ENCODE results near the gene VN1R2.
"Not testable (repeated sequence)": the region's sequence is repeated elsewhere in the genome, so short reads cannot be mapped to it uniquely, and the experiment has no call there.

The VN1R2 gene

GRCh38 chr19:53290758-53291549, 32.9 kb downstream of the VN1R2 start:
- Mint-ChIP-seq H3K9me3 (peaks cover 20% of the 10 kb centered on the region), H3K27ac (no peak overlapping the region), H3K4me3 (no peak overlapping the region), H3K4me1 (no peaks in the 10 kb centered on the region), H3K27me3 (no peaks in the 10 kb centered on the region), H3K36me3 (peaks cover 5% of the 10 kb centered on the region)

- Mint-ChIP-seq H3K27ac (no peak overlapping the region), H3K4me3 (no peak overlapping the region), H3K9me3 (peaks cover 21% of the 10 kb centered on the region), H3K27me3 (no peaks in the 10 kb centered on the region), H3K36me3 (peaks cover 2% of the 10 kb centered on the region), H3K4me1 (no peaks in the 10 kb centered on the region)
Observed at GRCh38 chr19:53294786-53295441, 36.8 kb downstream of the VN1R2 start.

GRCh38 chr19:53301341-53301740, 43.2 kb downstream of the VN1R2 start:
- H3K4me1 Mint-ChIP-seq, H3K36me3 Mint-ChIP-seq, H3K4me3 Mint-ChIP-seq, H3K27ac Mint-ChIP-seq, H3K27me3 Mint-ChIP-seq: not testable (repeated sequence)
- H3K9me3 Mint-ChIP-seq: peaks cover 21% of the 10 kb centered on the region

GRCh38 chr19:53308339-53308811, 50.3 kb downstream of the VN1R2 start:
- peaks cover 24% of the 10 kb centered on the region for H3K27me3 Mint-ChIP-seq
- H3K4me1 Mint-ChIP-seq: no peaks in the 10 kb centered on the region
- H3K36me3 Mint-ChIP-seq: peaks cover 18% of the 10 kb centered on the region
- peaks cover 39% of the 10 kb centered on the region for H3K9me3 Mint-ChIP-seq
- H3K4me3 Mint-ChIP-seq: no peak overlapping the region
- no peak overlapping the region for H3K27ac Mint-ChIP-seq

All from activated naive CD4-positive, alpha-beta T cell treated with anti-CD3 and anti-CD28 coated beads, Interleukin-2, amount 50 U/mL, for 24 hours (primary cell).